Mammary epithelial cell (primary cell): ENCODE results near the gene PLAAT1.

Source experiments
- EZH2 ChIP-seq: IDR thresholded peaks from 2 replicates; pipeline ENCODE4 v1.6.1; 2012; ENCODE audit warnings: low read length, inconsistent platforms, borderline replicate concordance
- TF ChIP-seq, protein P1 (sequence below), 2 donors: IDR thresholded peaks in 1 of 2; conservative IDR thresholded peaks in 1 of 2; 2 replicates each; pipeline ENCODE4 v1.5.1; 2011 to 2012; ENCODE audit warnings: inconsistent platforms in 2 of 2, low read length in 2 of 2, mild to moderate bottlenecking in 2 of 2, control low read depth in 1 of 2, low read depth in 1 of 2; ENCODE audit not compliant: insufficient read depth in 1 of 2; ENCODE audit errors: extremely low read depth in 1 of 2

- TF ChIP-seq, protein P1, sequence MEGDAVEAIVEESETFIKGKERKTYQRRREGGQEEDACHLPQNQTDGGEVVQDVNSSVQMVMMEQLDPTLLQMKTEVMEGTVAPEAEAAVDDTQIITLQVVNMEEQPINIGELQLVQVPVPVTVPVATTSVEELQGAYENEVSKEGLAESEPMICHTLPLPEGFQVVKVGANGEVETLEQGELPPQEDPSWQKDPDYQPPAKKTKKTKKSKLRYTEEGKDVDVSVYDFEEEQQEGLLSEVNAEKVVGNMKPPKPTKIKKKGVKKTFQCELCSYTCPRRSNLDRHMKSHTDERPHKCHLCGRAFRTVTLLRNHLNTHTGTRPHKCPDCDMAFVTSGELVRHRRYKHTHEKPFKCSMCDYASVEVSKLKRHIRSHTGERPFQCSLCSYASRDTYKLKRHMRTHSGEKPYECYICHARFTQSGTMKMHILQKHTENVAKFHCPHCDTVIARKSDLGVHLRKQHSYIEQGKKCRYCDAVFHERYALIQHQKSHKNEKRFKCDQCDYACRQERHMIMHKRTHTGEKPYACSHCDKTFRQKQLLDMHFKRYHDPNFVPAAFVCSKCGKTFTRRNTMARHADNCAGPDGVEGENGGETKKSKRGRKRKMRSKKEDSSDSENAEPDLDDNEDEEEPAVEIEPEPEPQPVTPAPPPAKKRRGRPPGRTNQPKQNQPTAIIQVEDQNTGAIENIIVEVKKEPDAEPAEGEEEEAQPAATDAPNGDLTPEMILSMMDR (conservative IDR thresholded peaks at IDR 0.05 in 1 of 2, IDR thresholded peaks at IDR 0.05 in 1 of 2; ENCODE audit: extremely low read depth in 1 of 2, insufficient read depth in 1 of 2, low read depth in 1 of 2, low read length in 2 of 2): no peak
- no peak for TF ChIP-seq EZH2
Measured at GRCh38 chr3:193237030-193237429, 4.0 kb upstream of the PLAAT1 start.
